SK-N-SH treated with all-trans-retinoic acid at 6 μM for 48 hours (cell line): ENCODE data around the gene TLR9.

ENCODE experiments used
- RARB ChIP-seq: fragments of 250-450 bp; sonication (Bioruptor Pico); IDR thresholded peaks from 2 replicates; pipeline ENCODE4 v1.8.0; 2021; ENCODE audit warnings: mild to moderate bottlenecking, moderate library complexity
- ZC3H10 ChIP-seq: fragments of 250-450 bp; sonication (Bioruptor Pico); IDR thresholded peaks from 2 replicates; pipeline ENCODE4 v1.5.1; 2021; ENCODE audit warnings: mild to moderate bottlenecking, moderate library complexity

- TF ChIP-seq RARB (CRISPR knock-in tag) (no peak), ZC3H10 (CRISPR knock-in tag) (no peak)
Measured at GRCh38 chr3:52240886-52241370, 15.5 kb upstream of the TLR9 start.
